Stimulated activated CD8-positive, alpha-beta memory T cell treated with anti-CD3 and anti-CD28 coated beads, Interleukin-7, amount 100 ng/mL, for 24 hours (primary cell): Measurements from ENCODE around the gene ZC3H12C.
"Not testable (repeated sequence)": the region's sequence is repeated elsewhere in the genome, so short reads cannot be mapped to it uniquely, and the experiment has no call there.

Experiments used
- DNase-seq: peaks from one replicate; pipeline ENCODE4 v3.0.0-alpha.2; 2020; ENCODE audit warnings: low read depth

Gene ZC3H12C

DNA sequence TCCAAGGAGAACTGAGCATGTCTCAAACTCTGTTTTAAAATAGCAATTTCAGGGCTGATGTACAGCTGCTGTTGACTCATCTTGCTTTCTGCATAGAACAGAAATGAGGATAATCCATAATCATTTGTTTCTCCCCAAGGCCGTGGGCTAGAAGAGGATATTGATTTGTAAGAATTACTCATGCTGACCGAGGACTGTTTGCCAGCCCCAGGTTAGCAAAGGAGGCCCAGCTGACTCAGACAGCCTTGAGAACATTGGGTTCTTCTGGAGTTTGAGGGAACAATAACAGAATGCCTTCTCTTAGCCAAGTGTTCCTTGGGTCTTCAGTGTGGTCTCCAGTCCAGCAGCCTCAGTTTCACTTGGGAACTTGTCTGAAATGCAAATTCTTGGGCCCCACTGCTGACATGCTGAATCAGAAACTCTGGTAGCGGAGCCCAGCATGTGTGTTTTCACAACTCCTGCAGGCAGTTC is 92.0 kb downstream of the ZC3H12C start:
- DNase-seq: no peak

DNA sequence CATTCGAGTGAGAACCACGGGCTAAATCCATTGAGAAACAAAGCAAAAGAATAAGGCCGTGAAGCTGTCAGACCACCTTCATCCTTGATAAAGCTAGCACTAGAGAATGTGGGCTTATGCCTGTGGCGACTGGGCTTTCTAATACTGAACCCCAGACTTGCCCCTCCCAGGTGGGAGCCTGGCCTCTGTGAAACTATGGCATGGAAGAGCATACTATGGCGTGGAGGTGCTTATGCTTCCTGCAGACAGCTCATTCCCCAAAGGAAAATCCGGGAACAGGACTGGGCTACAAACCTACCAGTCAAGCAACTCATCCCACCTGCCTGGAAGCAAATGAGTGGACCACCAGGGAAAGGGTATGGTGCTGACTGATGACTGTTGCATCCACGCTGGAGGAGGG is 92.4 kb downstream of the ZC3H12C start:
- DNase-seq: no peak

DNA sequence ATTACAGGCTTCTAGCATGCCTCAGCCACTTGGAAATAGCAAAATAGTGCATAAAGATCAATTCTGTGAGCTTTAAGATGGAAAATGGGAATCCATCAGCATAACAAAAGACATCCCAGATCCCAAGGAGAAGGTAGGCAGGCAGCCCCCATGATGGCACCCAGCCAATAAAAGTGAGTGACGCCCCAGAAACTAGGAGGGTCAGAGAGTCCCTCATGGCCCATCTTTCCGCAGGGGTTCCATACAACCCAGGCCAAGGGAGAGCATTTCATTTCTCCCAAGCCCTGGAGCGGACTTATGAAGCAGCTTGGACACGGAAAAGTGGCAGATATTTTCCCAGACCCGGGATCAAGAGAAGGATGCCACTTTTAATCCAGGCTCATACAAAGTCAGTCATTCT is 93.3 kb downstream of the ZC3H12C start:
- no peak for DNase-seq

DNA sequence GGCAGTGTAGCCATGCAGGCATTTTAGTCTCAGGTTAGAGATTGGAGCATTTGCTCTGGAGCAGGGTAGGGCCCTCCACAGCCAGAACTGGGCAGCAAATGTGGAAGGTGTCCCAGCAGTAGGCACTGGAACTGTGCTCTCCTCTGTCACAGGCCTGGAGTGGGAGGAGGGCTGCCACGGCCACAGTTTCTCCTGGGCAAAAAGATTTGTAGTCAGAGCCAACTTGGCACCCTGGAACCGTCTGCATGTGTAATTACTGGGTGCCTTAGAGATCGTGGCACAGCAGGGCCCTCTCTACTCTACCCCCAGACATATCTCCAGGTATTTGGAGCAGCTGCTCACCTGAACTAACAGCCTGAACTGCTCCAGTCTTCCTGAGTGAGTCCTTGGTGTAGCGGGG is 93.7 kb downstream of the ZC3H12C start:
- DNase-seq: no peak

DNA sequence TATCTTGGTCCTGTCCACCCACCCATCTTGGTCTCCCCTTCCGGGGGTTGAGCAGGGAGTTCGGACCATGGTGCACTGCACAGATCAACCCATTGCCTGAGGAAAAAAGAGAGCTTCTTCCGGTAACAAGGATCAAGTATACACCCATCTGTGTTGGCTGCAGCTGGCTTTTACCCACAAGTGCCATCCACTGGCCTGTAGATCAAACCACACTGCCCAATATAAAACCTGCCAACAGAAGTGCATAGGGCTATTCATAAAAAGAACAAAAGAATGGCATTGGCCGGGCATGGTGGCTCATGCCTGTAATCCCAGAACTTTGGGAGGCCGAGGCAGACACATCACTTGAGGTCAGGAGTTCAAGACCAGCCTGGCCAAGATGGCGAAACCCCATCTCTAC is 94.5 kb downstream of the ZC3H12C start:
- DNase-seq: no peak

DNA sequence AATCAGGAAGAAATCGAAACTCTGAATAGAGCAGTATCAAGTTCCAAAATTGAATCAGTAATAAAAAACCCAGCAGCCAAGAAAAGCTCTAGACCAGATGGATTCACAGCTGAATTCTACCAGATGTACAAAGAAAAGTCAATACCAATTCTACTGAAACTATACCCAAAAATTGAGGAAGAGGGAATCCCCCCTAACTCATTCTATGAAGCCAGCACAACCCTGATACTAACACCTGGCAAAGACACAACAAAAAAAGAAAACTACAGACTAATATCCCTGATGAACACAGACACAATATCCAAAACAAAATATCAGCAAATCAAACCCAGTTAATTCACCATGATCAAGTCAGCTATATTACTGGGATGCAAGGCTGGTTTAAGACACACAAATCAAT is 97.7 kb downstream of the ZC3H12C start:
- no peak for DNase-seq

DNA sequence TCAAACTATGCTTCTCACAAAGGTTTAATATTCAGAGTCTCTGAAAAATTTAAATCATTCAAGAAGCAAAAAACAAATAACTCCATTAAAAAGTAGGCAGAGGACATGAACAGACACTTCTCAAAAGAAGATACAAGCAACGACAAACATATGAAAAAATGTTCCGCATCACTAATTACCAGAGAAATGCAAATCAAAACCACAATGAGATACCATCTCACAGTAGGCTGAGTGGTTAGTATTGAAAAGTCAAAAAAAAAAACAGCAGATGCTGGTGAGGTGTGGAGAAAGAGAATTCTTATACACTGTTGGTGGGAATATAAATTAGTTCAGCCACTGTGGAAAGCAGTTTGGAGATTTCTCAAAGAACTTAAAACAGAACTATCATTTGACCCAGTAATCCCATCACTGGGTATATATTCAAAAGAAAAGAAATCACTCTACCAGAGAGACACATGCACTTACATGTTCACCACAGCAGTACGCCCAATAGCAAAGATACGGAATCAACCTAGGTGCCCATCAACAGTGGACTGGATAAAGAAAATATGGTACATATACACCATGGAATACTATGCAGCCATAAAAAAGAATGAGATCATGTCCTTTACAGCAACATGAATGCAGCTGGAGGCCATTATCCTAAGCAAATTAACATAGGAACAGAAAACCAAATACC is 99.6 kb downstream of the ZC3H12C start:
- not testable (repeated sequence) for DNase-seq

DNA sequence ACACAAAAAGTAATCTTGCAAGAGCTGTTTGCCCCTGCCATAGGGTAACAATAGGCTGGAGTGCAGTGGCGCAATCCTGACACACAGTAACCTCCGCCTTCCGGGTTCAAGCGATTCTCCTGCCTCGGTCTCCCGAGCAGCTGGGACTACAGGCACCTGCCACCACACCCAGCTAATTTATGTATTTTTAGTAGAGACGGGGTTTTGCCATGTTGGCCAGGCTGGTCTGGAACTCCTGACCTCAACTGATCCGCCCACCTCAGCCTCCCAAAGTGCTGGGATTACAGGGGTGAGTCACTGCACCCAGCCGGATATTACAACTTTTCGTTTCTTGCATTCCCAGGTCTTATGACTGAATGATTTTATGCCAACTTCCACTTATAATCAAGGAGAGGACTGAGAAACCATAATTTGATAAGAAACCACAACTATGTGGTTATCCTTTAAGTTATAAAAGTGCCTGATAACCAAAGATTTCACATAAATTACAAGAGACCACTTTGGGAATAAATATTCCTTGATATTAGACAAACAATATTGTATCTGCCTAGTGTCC is 101.1 kb downstream of the ZC3H12C start:
- DNase-seq: not testable (repeated sequence)

DNA sequence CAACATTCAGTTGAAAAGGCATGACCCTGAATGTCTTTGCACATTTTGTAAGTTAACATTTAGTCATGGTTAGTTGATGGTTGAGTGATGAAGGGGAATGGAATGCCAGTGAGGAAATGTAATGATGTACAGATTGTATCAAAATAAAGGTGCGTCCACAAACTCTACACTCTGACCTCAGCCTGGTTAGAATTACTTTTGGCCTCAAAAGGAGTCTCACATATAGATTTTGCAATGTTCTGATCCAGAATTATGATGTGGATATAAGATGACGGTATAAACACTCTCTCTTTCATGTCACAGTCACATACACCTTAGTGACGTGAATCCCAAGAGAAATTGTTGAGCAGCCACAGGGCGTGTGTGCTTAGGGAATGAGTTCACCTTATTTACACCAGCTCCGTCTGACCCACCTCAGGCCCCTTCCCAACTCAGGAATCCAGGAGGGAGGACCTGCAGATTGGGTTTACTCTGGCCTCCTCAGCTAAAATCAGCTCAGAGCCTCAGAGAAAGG is 103.1 kb downstream of the ZC3H12C start:
- no peak for DNase-seq

DNA sequence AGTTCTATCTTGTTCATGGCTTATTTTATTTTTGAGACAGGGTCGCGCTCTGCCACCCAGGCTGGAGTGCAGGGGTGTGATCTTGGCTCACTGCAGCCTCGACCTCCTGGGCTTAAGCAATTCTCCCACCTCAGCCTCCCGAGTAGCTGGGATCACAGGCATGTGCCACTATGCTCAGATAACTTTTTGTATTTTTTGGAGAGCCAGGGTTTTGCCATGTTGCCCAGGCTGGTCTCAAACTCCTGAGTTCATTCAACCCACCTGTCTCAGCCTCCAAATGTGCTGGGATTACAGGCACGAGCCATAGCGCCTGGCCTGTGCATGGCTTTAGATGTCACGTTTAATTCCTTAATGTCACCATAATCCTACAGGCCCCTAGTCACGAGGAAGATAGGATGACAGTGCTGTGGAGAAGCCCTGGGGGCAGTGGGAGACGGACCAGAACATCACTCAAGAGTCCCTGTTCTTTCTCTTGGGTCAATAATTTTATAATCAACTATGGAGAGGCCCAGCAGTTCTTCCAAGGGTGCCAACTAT is 103.8 kb downstream of the ZC3H12C start:
- DNase-seq: no peak

DNA sequence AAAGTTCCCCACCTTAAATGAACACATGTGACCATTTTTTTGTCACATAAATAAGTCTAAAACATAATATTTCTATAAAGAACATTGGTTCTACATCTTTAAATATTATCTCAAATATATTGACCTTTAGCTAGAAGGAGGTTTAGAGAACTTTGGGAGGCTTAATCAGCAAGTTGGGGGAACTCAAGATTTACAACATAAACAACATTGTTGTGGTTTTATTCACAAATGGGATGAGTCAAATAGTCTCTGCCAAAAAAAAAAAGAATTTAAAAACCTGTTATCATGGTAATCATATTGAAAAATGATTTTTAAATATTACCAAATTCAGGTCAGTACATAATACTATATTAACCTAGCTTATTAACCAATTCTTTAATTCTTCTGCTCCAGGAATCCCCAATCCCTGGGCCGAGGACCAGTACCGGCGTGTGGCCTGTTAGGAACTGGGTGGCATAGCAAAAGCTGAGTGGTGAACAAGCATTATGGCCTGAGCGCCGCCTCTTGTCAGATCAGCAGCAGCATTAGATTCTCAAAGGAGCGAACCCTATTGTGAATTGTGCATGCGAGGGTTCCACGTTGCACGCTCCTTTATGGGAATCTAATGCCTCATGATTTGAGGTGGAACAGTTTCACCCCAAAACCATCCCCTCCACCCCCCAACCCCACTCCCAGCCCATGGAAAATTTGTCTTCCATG is 105.0 kb downstream of the ZC3H12C start:
- no peak for DNase-seq

DNA sequence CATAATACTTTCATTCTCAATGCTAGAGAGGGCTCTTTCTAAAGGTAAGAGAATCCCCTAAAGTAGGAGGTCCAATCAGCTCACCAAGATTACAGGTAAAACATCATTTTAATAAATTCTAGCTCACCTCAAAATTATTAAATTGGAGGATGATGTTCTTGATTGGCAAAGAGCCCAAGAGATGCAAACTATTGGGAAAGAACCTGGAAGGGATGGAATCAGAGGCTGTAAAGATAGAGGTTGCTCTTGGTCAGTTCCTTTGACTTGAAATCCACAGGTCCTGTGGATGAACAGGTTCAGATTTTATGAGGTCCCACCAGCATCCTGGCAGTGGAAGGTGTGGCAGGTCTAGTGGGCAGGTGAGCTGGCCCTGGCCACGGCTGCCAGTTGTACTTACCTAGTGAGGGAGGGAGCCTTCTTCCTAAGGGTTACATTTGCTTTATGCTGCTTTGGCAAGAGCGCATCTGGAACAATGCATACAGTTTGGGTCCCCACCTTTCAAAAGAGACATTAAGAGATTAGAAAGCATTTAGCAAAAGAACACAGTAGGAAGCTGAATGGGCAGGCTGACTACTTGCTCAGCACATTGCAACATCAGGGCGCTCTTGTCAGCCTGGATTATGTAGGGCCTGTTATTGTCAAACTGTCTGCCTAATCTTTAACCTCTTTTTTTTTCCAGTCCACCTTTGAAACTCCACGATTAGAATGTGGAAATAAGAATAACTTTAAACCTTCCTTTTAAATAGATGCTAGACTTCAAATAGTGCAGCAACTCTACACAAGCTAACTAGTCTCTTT is 106.2 kb downstream of the ZC3H12C start:
- no peak for DNase-seq

DNA sequence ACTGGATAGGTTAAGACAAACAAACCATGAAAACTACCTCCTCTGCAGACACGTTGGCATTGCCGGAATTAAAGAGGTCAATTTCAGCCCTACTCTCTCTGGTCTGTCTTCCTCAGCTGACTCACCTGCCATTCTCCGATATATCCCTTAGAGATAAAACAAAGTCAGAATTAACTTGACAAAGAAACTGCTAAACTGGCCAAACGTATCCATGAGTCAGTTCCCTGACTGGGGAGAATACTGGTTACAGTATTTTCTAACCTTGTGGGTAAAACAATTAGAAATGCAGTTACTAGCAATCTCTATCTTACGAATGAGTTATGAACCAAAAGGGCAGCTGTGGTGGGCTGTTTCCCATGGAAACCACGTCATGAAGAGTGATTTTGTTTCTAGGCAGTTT is 107.0 kb downstream of the ZC3H12C start:
- no peak for DNase-seq

DNA sequence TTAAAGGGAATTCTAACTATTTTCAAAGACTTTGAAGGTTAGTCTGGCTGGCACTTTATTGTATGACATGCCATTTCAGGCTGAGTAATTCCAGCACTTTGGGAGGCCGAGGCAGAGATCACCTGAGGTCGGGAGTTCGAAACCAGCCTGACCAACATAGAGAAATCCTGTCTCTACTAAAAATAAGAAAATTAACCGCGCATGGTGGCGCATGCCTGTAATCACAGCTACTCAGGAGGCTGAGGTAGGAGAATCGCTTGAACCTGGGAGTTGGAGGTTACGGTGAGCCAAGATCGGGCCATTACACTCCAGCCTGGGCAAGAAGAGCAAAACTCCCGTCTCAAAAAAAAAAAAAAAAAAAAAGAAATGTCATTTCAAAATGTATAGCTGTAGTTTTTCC is 107.6 kb downstream of the ZC3H12C start:
- no peak for DNase-seq

DNA sequence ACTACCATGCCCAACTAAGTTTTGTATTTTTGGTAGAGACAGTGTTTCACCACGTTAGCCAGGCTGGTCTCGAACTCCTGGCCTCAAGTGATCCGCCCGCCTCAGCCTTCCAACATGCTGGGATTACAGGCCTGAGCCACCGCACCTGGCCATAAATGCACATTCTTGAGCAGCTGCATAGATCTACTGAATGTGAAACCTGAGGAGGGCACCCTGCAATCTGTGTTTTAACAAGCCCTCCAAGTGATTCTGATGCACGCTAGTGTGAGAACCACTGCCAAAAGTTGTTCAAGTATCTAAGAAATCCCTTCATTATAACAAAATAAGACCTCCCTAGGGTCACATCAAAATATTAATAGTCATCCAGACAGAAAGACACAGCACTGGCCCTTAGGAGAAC is 113.9 kb downstream of the ZC3H12C start:
- DNase-seq: no peak

DNA sequence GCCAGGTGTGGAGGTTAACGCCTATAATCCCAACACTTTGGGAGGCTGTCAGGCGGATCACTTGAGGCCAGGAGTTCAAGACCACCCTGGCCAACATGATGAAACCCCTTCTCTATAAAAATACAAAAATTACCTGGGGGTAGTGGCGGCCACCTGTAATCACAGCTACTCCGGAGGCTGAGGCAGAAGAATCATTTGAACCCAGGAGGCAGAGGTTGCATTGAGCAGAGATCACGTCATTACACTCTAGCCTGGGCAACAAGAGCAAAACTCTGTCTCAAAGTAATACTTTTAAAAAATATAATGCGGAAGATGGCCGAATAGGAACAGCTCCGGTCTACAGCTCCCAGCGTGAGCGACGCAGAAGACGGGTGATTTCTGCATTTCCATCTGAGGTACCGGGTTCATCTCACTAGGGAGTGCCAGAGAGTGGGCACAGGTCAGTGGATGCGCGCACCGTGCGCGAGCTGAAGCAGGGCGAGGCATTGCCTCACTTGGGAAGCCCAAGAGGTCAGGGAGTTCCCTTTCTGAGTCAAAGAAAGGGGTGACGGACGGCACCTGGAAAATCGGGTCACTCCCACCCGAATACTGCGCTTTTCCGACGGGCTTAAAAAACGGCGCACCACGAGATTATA is 115.6 kb downstream of the ZC3H12C start:
- DNase-seq: not testable (repeated sequence)

DNA sequence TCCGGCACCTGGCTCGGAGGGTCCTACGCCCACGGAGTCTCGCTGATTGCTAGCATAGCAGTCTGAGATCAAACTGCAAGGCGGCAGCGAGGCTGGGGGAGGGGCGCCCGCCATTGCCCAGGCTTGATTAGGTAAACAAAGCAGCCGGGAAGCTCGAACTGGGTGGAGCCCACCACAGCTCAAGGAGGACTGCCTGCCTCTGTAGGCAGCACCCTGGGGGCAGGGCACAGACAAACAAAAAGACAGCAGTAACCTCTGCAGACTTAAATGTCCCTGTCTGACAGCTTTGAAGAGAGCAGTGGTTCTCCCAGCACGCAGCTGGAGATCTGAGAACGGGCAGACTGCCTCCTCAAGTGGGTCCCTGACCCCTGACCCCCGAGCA is 116.1 kb downstream of the ZC3H12C start:
- DNase-seq: not testable (repeated sequence)

DNA sequence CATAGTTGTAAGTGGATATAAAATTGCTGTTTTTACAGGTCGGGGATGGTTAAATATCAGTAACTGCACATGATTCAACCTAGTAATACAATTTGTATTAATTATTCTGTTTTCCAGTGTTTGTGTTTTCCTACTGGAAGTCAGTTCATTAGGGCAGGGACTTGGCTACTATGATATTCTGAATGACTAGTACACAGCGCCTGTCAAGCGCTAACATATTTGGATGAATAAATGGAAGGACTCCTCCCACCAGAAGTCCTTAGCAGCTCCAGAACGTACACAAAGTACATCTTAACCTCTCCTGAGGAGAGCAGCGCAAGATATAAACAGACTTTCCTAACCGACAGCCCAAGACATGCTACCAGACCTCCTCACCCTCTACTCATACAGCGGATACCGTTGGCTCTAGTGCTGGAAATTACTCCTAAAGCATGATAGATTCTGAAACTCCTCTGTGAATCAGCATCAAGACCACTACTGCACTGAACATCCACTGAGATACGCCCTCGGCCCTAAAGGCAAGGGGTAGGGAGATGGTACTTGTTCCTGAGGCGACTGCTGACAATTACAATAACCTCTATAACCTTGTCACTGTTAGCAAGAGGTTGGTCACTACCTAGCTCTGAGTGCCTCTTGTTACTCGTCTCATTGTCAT is 124.2 kb downstream of the ZC3H12C start:
- no peak for DNase-seq

DNA sequence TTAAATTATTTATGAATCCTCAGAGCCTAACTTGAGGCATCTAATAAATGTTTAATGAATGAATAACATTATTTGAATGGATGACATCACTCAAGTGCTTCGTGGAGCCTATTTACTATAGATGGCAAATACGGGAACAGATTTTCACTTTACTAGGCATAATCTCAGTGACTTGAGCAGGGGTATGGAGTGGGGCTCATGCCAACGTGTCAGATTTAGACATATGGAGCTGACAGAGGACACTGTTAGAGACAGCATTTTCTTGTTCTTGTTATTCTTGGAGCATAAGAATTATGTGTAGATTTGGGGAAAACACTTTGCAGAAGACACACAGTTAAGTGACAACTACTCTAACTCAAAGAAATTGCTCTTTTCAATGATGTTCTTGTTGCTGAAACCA is 124.7 kb downstream of the ZC3H12C start:
- no peak for DNase-seq

DNA sequence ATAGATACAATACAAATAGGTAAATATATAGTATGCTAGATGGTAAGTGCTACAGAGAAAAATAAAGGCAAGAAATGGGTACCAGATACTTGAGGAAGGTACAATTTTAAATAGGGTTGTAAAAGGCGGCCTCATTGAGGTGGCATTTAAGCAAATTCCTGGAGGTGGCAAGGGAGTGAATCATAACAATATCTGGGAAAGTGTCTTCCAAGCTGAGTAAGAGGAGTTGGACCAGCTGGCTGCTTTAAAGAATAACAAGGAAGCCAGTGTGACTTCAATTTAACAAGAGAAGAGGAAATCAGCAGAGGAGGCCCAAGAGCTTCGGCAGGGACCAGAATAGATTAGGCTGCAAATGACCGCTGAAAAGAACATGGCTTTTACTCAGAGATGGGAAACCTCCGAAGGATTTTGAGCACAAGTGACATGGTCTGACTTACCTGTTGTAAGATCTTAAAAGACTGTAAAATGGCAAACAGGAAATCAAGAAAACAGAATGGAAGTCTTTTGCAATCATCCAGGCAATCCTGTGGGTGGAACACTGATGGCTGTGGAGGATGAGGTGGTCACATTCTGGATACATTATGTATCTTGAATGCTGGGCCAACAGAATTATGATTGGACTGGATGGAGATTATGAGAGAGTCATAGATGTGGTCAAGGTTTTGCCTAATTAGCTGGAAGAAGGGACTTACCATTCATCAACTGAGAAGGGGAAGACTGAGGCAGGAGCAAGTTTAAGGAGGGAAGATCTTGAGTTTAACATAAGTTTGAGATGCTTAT is 126.0 kb downstream of the ZC3H12C start:
- DNase-seq: no peak
